ENCODE results near the gene NCAPG2.

Gene NCAPG2

DNA sequence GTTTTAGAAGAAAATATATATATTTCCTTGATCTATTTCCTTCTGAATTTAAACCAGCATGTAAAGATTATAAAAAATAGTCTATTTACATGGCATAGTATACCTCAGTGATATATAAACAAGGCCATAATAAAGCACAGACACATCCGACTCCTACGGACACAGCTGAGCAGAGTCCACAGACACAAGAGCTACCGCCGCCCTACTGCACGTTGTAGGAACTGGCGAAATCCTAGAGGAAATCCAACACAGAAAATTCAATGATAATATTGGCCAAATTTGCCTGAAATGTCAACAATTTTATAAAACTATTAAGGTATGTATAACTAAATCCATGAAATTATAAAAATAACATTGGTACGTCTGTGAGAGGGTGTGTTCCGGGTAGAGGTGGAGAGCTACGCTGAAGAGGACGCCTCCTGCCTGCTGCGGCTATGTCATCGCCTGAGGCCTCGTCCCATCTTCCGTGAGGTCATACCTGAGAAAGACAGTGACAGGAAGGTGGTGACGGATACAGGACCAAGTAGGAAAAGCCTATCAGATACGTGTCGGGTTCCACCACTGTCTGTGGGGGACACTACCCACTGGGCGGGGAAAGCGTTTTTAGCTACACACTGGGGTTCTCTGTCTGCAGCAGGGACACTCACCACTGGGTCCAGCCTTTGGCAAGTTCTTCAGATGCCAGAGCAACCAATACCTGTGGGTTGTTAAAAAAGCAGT lies 29.3 kb upstream of the NCAPG2 start:
- no peak for DNase-seq

GRCh38 chr7:158733220-158733519 lies 28.6 kb upstream of the NCAPG2 start:
- no peak for DNase-seq

- no peak for DNase-seq
Observed at GRCh38 chr7:158732494-158733219, 28.1 kb upstream of the NCAPG2 start.

DNA sequence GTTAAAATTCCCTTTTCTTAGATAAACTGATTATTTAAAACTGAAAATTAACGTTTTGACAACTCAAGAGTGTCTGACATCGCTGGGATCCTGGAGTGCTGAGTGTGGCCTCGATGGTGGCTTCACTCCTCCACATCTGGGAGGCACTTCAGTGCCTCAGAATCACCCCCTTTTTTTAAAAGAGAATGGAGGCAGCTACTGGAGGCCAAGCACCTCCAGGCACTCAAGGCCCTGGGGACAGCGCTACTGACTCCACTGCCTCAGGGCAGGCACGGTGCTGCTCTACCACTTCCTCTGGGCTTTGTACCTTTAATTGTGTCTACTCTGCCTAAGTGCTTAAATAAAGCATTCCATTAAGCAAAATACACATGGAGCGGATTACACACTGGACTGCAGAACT lies 27.2 kb upstream of the NCAPG2 start:
- DNase-seq = no peak

GRCh38 chr7:158730383-158731346 lies 26.1 kb upstream of the NCAPG2 start:
- DNase-seq = no peak

DNA sequence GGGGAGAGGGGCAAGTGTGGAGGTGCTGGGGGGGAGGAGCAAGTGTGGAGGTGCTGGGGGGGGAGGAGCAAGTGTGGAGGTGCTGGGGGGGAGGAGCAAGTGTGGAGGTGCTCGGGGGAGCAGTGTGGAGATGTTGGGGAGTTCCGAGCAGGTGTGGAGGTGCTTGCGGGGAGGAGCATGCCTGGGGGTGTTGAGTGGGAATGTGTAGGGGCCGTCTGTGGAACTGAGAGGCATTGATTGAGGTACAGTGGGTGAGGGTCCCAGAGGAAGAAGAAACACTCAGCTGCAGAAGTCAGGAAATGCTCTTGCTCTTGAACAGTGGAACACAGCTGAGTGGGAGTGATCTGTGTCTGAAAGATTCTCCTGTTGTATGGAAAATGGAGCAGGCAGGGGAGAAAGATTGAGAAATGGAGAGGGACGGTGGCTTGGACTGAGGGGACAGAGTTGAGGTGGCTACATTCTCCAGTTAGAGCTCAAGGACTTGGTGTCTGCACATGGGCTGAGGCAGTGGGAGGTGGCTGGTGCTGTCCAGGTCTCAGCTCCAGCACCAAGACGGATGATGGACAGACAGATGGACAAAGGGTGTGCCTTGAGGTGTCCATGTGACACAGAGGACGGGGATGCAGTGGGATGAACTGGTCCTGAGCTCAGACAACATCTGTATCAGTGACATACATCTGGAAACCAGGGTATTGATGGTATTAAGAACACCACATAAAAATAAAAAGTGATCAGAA lies 25.2 kb upstream of the NCAPG2 start:
- no peak for DNase-seq

- DNase-seq = no peak
Observed at GRCh38 chr7:158728911-158729645, 24.5 kb upstream of the NCAPG2 start.

- DNase-seq = no peak
Observed at GRCh38 chr7:158727690-158728089, 23.1 kb upstream of the NCAPG2 start.

DNA sequence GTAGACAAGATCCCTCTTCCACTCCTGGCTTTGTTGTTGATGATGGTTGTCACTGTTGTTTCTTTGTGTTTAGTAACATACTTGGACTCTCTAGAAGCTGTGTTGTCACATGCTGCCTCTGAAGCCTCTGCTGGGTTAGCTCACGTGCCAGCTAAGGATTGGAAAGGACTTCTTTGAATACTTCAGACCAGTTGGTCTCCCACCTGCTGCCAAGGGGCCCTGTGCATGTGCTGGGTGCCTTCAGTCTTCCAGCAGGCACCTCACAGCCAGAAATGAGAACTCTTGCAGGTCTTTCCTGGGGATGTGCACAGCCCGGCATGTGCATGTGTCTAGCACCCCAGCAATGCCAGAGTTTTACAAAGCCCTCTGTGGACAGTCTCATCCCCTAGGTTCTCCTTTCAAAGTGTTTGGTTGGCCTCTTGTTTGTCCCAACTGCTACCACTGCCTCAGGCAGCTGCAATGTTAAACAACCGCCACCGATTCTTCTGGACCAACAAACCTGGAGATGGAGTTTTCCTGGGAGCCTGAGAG lies 21.7 kb upstream of the NCAPG2 start:
- DNase-seq = no peak

DNA sequence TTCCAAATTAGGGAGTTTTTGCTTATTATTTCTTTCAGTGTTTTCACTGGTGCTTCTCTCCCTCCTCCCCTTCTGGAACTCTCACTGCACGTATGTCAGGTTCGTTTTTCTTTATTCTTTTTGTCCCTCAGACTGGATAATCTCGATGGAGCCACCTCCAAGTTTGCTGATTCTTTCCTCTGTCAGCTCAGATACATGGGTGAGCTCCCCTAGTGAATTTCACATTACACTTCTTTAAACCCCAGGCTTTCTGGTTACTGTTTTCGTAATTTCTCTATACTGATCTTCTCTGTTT lies 20.8 kb upstream of the NCAPG2 start:
- no peak for DNase-seq

GRCh38 chr7:158724658-158725505 lies 20.3 kb upstream of the NCAPG2 start:
- no peak for DNase-seq

DNA sequence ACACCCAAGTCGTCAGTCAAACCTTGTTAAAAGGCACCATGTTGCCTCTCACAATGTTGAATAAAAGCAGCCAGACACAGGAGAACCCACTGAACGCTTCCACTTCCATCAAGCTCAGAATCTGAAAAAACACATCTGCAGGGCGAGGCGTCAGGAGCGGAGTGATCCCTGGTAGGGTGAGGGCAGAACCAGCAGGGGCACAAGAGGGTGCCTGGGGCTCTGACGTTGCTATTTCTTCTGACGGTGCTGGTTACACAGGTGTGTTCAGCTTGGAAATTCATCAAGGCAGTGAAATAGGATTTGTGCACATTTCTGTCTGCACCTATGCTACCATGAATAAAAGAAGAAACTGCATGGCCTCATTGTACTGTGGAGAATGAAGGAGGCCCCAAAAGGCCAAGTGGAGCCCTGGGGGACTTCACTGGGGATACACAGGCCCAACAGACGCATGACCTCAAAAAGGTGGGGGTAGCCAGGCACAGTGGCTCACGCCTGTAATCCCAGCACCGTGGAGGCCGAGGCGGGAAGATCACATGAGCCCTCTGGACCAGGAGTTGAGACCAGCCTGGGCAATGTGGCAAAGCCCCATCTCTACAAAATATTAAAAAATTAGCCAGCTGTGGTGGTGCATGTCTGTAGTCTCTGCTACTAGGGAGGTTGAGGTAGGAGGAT lies 19.2 kb upstream of the NCAPG2 start:
- DNase-seq = no peak

- DNase-seq = no peak
Observed at GRCh38 chr7:158723266-158723665, 18.7 kb upstream of the NCAPG2 start.

DNA sequence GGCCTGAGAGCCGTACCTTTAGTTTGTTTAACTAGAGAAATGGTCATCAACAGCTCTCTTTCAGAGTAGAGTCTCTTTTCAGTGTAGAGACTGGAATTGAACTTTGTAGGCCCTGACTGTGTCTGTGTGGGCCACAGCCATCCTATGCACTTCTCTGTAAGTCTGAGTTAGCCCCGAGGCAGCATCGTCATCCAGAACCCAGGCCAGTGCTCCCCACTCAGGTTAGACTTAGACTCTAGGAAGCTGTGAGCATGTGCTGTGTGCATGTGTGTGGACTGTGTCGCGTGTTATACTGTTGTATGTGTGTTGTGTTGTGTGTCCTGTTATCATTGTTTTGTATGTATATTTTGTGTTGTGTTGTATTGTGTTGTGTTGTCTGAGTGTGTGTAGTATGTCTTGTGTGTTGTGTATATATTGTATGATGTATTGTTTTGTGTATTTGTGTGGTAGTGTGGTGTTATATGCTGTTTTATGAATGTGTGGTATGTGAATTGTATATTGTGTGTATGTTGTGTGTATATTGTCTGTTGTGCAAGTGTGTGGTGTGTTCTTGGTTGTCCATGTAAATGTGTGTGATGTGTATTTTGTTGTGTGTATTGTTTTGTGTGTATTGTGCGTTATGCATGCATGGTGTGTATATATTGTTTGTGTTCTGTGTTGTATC lies 18.1 kb upstream of the NCAPG2 start:
- no peak for DNase-seq

GRCh38 chr7:158720112-158720511 lies 15.5 kb upstream of the NCAPG2 start:
- no peak for DNase-seq

GRCh38 chr7:158716802-158717201 lies 12.2 kb upstream of the NCAPG2 start:
- no peak for DNase-seq

GRCh38 chr7:158710651-158711102 lies 6.1 kb upstream of the NCAPG2 start:
- DNase-seq = no peak

- no peak for DNase-seq
Observed at GRCh38 chr7:158707610-158708009, 3.0 kb upstream of the NCAPG2 start.

GRCh38 chr7:158706710-158707590 lies 2.3 kb upstream of the NCAPG2 start:
- no peak for DNase-seq

Data from NCI-H524 (cell line).